Measurements from ENCODE around the gene DPF3. TPM values are rescaled to one million over a fixed set of nuclear protein-coding genes. Genes with fewer than 3 reads are reported as not detected.
A peak's percentile ranks its signal among the peaks of the same experiment; 100 is the strongest.

Gene DPF3
- total and polyA plus RNA-seq, 9 of the 15 experiments (the other 6 are each of a cell fraction or from before 2014, with no cell fraction given): 0.21 to 4.9 (median 1.2) TPM

DNA sequence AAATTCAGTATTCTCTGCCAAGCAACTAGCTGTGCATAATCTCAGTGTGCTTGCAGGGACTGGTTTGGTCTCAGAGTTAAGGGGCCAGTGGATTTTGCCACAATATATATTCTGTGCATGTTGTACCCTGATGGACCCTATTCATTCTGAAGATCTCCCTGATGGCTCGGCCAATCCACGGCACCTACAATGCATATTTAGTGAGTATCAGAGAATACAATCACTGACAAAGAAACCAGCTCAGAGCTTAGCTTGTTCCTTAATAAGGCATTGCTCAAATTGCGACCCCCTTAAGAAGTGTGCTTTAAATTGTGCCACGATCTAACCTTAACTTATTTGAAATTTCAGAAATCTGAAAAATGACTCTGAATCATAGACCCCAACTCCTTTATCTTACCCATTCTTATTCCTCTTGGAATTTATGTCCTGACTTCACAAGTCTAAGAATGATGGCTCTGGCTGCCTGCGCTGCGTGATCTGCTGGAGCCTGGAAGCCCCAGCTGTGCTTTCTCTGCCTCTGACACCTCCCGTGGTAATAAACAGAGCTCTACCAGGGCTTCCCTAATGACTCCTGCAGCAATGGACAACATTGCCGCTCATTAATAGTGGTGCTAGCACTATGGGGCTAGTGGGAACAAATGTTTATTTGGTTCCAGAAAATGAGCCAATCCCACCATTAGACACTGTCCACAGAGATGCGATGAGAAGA is 23.3 kb upstream of the DPF3 start:
- Histone ChIP-seq H2AFZ (ENCODE audit: low read depth, low read length) (no peak overlapping the region), H3K27ac (ENCODE audit: extremely low read depth, low read depth, low read length) (no peak overlapping the region), H3K4me3 (no peak overlapping the region), H3K9me3 (replicated peaks; ENCODE audit: control insufficient read depth, insufficient read depth, low read depth, low read length) (no peaks in the 10 kb centered on the region), H3K9me1 (ENCODE audit: control insufficient read depth, insufficient read depth, low read length) (no peaks in the 10 kb centered on the region), H3K4me1 (replicated peaks in 1 of 2; ENCODE audit: control insufficient read depth in 2 of 2, insufficient read depth in 2 of 2, low read length in 2 of 2) (no peaks in the 10 kb centered on the region; a peak in 1 of 5 replicates), H3K9ac (ENCODE audit: insufficient read depth in 1 of 2, low read depth in 2 of 2, low read length in 2 of 2) (no peak overlapping the region), H4K20me1 (replicated peaks; ENCODE audit: control insufficient read depth, insufficient read depth, low read length) (no peaks in the 10 kb centered on the region), H3K27me3 (ENCODE audit: control insufficient read depth in 2 of 2, insufficient read depth in 2 of 2, low read length in 2 of 2) (no peaks in the 10 kb centered on the region), H3K79me2 (ENCODE audit: control insufficient read depth, insufficient read depth, low read length) (no peaks in the 10 kb centered on the region), H3K36me3 (ENCODE audit: control insufficient read depth, insufficient read depth, low read length) (no peaks in the 10 kb centered on the region), H3K4me2 (ENCODE audit: insufficient read depth, low read length) (no peak overlapping the region)
- WGBS (ENCODE audit: insufficient coverage, low coverage, missing lambda C conversion rate): 42% methylated on average over 9 of the region's 9 CpGs
- POLR2A ChIA-PET: interaction anchor here (1.5 kb wide), 1 partner anchor 8 kb away, joined by 8 read pairs; no protein-coding TSS in a partner anchor
- peak; percentile 38 for ATAC-seq
- intact Hi-C loops (cut with micrococcal nuclease): no loop called here
- CTCF ChIA-PET (ENCODE audit: low intra/inter-chr PET ratio): no interaction called here
- FAIRE-seq: no peak
- DNase-seq (ENCODE audit: extremely low read depth in 1 of 4, low spot score in 3 of 4): no peak
- BruUV-seq (replicated peaks): no TSS peak
- in situ Hi-C loops (cut with MboI): no loop called here
- no peak for TF ChIP-seq CXXC5 (CRISPR knock-in tag; IDR thresholded peaks at IDR 0.05)
- TF ChIP-seq PTTG1 (tag; IDR thresholded peaks at IDR 0.05; ENCODE audit: low read depth): no peak
- no peak for TF ChIP-seq GATAD2B (IDR thresholded peaks at IDR 0.05; ENCODE audit: borderline replicate concordance)
- TF ChIP-seq MEF2D (tag; conservative IDR thresholded peaks at IDR 0.05; ENCODE audit: low read depth): no peak
- no peak for TF ChIP-seq ZNF75A (CRISPR knock-in tag; IDR thresholded peaks at IDR 0.05)
- no peak for TF ChIP-seq ZBTB34 (CRISPR knock-in tag; IDR thresholded peaks at IDR 0.05)
- TF ChIP-seq, protein P1, sequence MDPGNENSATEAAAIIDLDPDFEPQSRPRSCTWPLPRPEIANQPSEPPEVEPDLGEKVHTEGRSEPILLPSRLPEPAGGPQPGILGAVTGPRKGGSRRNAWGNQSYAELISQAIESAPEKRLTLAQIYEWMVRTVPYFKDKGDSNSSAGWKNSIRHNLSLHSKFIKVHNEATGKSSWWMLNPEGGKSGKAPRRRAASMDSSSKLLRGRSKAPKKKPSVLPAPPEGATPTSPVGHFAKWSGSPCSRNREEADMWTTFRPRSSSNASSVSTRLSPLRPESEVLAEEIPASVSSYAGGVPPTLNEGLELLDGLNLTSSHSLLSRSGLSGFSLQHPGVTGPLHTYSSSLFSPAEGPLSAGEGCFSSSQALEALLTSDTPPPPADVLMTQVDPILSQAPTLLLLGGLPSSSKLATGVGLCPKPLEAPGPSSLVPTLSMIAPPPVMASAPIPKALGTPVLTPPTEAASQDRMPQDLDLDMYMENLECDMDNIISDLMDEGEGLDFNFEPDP (CRISPR knock-in tag; IDR thresholded peaks at IDR 0.05): no peak
- no peak for TF ChIP-seq ASH1L (IDR thresholded peaks at IDR 0.05; ENCODE audit: borderline replicate concordance, low read depth, partially characterized antibody)
- TF ChIP-seq, protein P2, sequence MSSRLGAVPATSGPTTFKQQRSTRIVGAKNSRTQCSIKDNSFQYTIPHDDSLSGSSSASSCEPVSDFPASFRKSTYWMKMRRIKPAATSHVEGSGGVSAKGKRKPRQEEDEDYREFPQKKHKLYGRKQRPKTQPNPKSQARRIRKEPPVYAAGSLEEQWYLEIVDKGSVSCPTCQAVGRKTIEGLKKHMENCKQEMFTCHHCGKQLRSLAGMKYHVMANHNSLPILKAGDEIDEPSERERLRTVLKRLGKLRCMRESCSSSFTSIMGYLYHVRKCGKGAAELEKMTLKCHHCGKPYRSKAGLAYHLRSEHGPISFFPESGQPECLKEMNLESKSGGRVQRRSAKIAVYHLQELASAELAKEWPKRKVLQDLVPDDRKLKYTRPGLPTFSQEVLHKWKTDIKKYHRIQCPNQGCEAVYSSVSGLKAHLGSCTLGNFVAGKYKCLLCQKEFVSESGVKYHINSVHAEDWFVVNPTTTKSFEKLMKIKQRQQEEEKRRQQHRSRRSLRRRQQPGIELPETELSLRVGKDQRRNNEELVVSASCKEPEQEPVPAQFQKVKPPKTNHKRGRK (tag; IDR thresholded peaks at IDR 0.05): no peak
- TF ChIP-seq ZNF212 (CRISPR knock-in tag; IDR thresholded peaks at IDR 0.05): no peak
- no peak for TF ChIP-seq ZEB2 (IDR thresholded peaks at IDR 0.05)
- TF ChIP-seq PYGO2 (tag; IDR thresholded peaks at IDR 0.05): no peak
- no peak for TF ChIP-seq ZNF707 (CRISPR knock-in tag; conservative IDR thresholded peaks at IDR 0.05)
- TF ChIP-seq, protein P3, sequence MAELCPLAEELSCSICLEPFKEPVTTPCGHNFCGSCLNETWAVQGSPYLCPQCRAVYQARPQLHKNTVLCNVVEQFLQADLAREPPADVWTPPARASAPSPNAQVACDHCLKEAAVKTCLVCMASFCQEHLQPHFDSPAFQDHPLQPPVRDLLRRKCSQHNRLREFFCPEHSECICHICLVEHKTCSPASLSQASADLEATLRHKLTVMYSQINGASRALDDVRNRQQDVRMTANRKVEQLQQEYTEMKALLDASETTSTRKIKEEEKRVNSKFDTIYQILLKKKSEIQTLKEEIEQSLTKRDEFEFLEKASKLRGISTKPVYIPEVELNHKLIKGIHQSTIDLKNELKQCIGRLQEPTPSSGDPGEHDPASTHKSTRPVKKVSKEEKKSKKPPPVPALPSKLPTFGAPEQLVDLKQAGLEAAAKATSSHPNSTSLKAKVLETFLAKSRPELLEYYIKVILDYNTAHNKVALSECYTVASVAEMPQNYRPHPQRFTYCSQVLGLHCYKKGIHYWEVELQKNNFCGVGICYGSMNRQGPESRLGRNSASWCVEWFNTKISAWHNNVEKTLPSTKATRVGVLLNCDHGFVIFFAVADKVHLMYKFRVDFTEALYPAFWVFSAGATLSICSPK (IDR thresholded peaks at IDR 0.05; ENCODE audit: borderline replicate concordance): no peak
- no peak for TF ChIP-seq HMG20B (CRISPR knock-in tag; IDR thresholded peaks at IDR 0.05)

Data from K562 (cell line).